ENCODE measurements around the gene TDRD12.

The TDRD12 gene

GRCh38 chr19:32869966-32870573 is 150.5 kb downstream of the TDRD12 start:
- no peak for DNase-seq

DNA sequence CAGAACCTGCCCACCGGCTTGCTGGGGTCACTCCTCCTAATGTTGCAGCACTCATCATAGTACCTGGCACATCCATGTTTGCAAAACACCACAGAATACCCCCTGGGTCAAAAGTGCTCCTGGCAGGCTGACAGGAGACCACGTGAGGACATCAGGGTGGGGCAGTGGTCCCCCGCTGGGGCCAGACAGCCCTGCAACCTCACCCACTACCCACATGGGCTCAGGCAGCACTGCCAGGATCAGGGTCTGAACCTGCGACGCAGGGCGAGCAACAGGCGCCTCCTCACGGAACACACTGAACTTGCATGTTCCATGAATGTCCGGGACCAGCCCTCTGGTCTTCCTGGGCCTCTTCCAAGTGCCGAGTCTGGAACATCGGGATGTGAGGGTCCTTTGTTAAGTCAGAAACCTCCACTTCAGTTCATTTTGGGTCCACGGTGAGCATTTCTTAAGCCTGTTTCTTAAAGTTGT is 151.4 kb downstream of the TDRD12 start:
- DNase-seq = no peak

GRCh38 chr19:32872391-32872790 is 152.8 kb downstream of the TDRD12 start:
- no peak for DNase-seq

GRCh38 chr19:32873247-32873959 is 153.8 kb downstream of the TDRD12 start:
- DNase-seq = no peak

- DNase-seq = no peak
Measured at GRCh38 chr19:32874605-32875004, 155.0 kb downstream of the TDRD12 start.

- no peak for DNase-seq
Measured at GRCh38 chr19:32875428-32875827, 155.9 kb downstream of the TDRD12 start.

GRCh38 chr19:32876236-32876918 is 156.8 kb downstream of the TDRD12 start:
- DNase-seq = no peak

DNA sequence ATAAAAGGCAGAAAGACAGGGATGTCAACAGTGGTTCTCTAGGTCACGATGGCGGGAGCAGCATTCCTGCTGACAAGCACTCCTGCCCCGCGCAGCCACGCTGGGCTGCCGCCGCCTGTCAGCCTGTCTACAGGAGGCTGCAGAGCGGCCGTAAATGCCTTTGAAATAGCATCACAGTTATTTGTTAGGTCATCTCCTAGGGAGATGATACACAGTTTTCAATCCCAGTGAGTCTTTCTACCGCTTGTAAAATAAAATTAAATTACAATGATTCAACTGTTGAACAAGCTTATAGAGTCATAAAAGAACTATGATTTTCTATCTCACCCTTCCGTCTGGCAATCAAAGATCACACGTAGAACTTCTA is 157.3 kb downstream of the TDRD12 start:
- no peak for DNase-seq

Data from effector CD4-positive, alpha-beta T cell (primary cell).